Measurements from ENCODE around the gene TAPT1.

The TAPT1 gene

GRCh38 chr4:16243285-16243684 is 17.0 kb upstream of the TAPT1 start:
- DNase-seq: no peak

DNA sequence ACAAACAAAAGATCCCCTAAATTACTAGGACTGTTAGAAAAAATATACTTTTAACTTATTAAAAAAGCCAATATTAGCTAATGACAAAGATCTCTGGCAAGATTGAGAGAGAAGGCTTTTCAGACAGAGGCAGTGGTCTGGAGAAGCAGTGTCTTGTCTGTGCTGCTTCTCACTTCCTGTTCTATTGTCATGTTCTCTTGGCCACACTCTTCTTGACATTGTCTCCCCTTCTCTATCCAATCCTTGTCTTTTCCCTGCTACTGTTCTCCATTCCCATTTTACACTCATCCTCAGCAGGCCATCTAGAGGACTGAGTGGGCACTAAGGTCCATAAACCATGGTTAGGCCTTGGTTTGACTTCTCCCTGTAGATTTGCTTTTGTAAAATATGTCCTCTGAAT is 14.0 kb upstream of the TAPT1 start:
- no peak for DNase-seq

GRCh38 chr4:16239086-16239485 is 12.8 kb upstream of the TAPT1 start:
- DNase-seq: no peak

DNA sequence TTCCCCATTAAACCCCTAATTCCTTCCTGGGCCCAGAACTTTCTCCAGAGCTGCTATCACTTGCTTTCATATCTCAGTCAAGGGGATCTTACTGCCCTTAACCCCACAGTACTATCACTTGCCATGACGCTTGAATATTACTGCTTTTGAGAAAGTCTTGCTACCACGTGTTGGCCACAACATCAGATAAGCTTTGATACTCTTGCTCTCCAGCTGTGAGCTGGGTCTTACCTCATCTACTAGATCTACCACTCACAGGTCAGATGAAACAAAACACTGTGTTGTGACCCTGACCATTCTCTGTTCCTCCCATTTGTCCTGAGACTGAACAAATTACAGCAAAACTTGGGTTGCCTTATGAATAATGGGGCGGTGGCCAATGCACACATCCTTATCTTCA is 12.1 kb upstream of the TAPT1 start:
- DNase-seq: no peak

GRCh38 chr4:16237715-16238114 is 11.4 kb upstream of the TAPT1 start:
- no peak for DNase-seq

DNA sequence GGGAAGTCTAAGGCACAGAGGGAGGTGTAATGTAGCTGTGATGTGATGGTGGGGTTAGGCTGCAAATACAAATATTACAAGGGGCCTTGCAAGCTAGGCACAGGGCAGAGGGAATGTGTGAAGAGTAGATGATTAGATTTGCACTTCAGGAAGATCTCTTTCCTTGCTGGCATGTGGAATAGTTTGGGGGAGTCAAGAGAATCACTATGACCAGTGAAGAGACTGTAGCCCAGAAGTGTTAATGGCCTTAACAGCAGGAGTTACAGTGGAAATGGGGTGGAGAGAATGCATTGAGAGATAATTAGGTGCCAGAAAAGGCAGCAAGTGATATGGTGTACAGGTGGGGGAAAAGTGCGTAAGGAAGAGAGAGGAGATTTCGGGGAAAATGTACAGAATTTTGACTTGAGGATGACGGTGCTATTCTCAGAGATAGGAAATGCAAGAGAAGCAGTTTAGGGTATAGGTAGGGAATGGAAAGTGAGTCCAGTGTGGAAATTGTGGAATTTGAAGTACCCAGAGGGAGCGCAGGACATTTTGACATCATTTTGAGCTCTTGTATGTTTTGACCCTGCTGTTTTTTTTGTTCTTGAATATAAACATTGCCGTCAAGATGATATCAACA is 10.2 kb upstream of the TAPT1 start:
- DNase-seq: no peak

DNA sequence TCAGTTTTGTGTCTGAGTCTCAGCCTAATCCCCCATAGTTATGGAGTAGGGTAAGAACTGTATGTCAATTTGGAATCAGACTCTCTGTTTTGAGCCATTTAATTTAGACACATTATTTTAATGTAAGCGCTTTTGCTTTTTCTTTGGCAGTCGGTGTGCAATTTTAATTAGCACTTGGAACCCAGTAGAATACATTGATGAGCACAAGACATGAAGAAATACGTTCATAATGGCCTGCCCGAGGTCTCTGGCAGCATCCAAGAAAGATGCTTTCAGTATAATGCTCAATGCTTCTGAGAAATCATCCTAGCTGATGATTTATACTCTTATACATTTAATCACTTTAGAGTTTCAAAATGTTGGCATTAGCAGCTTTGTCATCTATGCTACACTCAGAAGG is 8.9 kb upstream of the TAPT1 start:
- no peak for DNase-seq

DNA sequence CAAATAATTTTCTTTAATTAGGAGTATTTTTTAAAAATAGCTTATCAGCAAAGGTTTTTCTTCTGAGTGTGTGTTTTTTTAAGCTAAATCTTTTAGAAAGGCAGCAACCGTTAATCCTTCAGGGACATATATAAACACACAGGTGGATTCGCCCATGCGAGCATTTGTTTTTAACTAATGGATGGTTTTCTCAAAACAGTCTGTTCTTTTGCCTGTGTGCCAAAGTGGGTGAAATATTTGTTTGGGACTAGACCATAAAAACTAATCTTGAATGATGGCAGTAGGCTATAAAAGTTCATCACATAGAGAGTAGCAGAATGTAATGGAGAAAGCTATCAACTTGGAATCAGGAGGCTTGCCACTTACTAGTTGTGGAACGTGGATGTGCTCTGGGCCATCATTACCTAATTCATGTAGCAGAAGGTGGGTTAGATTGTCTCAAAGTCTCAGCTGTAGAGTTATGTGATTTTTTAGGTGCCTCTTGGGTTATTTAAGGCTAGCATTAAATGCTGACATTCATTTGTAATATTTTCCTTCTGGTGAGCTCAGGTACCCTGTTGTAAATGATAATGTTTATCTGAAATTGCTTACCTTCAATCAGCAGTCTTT is 7.4 kb upstream of the TAPT1 start:
- no peak for DNase-seq

DNA sequence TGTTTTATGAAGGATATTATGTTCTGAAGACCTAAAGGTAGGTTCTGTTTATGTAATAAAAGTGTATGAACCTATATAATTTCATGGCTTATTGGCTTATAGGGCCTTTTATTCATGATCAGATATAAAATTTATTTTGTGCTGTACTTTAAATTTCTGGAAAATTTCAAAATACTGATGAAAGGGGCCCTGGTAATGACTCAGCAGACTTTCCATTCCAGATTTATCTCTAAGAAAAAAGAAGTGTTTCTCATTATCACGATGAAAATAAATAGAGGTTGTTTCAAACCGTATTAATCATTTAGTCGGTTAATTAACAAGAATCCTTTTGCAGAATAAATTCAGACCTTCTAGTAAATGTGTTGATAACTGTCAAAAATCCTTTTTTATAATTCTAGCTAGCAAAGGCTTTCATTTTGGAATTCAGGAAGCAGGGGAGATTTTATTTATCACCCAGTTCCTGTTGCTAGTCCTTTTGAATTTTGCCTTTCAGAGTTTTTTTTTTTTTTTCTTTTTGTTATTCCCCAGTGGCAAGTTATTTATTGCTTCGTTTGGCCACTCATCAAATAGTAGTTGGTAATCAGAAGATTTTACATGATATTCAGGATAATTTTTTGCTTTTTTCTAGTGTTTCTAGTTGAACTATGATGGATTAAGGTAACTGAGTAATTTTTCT is 5.4 kb upstream of the TAPT1 start:
- no peak for DNase-seq

DNA sequence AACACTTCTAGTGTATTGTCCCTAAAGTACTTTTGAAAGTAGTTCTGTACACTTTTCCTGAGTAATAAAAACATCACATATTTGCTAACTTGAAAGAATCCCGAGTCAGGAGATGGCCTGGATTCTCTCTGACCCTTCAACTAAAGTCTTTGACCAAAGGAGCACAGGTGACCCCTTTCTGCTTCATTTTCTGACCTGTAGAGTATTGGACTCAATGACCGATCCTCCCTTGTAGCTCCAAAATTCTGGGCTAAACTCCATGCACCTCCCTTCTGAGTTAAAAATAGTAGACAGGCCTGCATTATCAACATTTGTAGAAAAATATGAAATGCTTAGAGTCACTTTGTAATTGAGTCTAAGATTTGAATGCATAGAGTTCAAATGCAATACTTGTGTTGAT is 4.0 kb upstream of the TAPT1 start:
- no peak for DNase-seq

DNA sequence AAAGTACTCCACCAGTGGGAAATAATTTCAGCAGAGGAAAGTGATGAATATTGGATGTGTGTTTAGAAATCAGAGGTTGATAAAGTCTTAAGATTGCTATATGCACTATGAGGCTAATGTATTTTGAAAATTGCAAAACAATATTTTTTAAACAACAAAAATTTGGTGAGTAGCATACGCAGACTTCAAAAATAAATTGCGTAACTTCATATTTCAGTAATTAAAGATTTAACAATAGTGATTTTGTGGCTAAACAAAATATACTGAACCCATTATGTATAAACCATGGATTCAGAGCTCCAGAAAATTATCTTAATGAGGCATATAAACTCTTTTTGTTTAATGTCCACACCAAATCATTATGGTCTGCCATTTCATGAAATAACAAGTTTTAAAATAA is 3.3 kb upstream of the TAPT1 start:
- DNase-seq: no peak

- DNase-seq: no peak
Measured at GRCh38 chr4:16227462-16227868, 1.2 kb upstream of the TAPT1 start.

DNA sequence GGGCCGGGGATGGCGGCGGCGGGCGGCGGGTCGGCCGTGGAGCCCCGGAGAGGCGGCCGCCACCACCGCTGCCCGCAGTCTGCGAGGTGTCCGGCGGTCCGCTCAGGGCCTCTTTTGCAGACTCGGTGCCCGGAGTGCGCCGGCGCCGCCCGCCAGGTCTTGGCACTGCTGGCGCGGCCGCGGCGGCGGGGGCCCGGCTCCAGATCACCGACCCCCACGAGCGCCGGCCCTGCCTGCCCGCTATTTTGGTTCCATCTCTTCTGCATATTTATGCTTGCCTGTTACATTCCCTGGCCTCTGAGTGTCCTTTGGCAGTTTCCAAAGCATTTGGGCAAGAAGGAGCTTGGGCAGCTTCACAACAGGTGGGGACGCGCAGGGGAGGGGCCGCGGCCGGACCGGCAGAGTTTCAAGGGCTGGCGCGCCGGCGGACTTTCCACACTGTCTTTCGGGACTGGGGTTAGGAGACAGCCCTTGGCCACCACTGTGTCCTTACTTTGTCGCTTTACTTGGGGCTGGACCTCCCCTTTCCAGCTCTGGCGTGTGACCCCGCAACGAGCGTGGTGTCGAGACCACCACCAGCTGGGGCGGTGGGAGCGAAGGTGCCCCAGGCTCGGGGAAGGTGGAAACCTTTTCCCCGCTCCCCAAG is 668 bp upstream of the TAPT1 start:
- no peak for DNase-seq

GRCh38 chr4:16225167-16225862 is 956 bp downstream of the TAPT1 start:
- DNase-seq: no peak

DNA sequence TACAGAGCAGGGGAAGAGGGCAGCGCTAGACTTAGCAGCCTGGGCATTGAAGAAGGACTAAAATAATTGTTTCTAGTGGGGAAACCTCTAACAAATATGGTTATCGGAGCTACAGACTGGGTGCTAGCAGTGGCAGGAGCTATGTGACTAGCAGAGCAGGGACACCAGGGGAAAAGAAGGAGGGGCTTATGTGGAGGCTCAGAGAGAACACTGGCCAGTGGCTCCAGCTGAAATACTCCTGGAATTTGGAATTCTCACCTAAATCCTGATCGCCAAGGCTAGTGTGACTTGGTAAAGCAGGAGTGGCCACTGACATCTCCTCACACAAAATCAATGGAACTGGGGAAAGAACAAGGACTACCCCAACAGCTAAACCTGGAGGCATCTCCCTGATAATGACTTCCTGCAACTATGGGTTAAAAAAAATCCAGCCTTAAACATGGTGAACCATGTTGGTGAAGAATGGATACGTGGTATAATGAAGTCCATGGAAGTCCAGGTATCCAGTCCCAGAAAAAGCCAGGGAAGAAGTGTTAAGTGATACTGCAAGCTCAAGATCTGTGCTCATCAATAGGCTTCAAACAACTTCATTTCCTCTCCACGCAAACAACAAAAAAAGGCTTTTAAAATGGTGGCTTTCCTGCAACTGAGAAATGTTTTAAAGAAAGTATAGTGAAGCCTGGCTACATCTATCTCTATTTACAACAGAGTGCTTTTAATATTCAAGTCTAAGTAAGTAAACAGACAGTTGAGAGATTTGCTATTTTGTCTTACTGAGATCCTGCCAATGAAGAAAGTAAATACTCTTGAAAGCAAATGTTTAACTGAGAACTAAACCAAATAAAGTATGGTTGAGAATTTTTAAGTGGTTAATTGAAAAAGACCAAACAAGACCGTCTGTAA is 1.8 kb downstream of the TAPT1 start:
- no peak for DNase-seq

GRCh38 chr4:16222957-16223527 is 3.2 kb downstream of the TAPT1 start:
- DNase-seq: no peak

GRCh38 chr4:16218950-16219349 is 7.3 kb downstream of the TAPT1 start:
- DNase-seq: no peak

DNA sequence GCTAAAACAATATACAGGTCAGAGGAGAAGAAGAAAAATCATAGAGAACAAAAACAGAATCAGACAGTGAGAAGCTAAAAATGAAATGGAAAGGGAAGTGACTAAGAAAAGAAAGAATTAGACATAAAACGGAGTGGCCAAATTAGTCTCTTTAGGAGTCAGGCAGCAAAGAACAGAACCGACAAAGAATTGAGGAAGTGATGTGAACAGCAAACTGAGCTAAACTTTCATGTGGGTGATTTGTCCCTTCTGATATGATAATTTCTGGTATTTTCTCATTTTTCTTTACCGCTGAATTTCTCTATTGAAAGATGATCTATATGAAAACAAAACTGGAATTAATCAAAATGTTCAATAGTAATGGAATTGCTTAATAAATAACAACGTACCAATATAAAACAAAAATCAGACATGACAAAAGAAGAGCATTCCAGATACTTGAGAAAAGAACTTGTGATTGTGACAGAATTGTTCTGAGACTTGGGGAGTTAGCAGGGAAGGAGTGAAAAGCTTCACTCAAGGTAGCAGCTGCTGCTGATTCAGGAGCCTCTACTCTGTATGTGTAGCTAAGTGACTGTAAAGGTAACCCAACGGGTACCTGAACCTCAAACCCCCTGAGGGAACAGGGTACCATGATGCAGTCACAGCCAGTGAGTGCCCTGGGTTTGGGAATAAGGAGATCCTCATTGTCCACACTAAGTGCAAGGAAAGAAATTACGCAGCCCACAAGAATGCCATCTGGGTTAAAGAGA is 8.8 kb downstream of the TAPT1 start:
- no peak for DNase-seq

DNA sequence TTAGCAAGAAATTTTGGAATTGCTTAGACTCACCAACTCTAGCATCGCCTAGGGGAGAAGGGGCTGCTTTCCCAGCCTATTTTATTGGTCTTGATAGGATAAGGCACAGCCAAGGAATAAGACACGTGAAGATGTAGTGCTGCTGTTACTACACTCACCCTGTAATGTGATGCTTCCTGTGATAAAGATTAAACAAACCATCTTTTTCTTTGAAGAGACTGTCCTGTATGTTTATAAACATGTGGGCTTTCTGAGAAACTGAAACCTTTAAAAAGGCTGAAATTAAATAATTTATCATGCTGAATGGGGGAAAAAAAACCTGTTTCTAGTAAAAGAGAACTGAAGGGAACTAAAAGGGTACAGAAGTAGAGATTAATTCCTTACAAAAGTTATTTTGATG is 13.2 kb downstream of the TAPT1 start:
- no peak for DNase-seq

DNA sequence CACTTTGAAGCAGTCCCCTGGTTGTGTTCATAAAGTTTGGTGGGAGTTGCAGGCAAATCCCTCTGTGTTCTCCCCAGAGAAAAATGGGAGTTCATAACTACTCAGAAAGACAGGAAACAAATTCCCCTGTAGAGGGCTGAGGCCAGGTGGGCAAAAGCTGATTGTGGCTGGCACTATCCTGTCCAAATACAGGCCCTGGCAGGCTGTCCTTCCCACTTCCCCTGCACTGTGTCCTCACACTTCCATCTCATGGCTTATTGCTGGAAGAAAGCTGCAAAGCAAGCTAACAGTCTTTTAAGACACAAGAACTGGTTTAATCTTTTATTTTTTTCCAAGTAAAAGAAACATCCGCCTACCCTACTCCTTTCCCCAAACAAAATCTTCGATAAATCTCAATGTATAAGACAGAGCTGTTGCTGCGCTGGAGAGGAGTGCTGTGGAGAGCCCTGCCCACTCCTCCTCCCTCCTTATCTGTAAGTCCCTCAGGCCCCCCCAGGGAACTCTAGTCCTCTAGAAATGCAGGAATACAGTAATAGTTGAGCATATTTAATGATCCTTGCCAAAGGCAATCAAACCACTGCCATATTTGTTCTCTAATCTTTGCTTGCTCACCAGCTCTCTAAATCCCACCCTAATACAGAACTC is 14.0 kb downstream of the TAPT1 start:
- no peak for DNase-seq

GRCh38 chr4:16207409-16207808 is 18.9 kb downstream of the TAPT1 start:
- no peak for DNase-seq

Measured in NCI-H1694 (cell line).